Neural progenitor cell (in vitro differentiated cells): ENCODE results near the gene PREP. TPM values are rescaled to one million over a fixed set of nuclear protein-coding genes. Genes with fewer than 3 reads are reported as not detected.

ENCODE experiments used
- DNase-seq: peaks from one replicate; pipeline ENCODE4 v3.0.0-alpha.2; 2016; ENCODE audit warnings: low spot score
- H2AFZ ChIP-seq: fragments of 200-600 bp; sonication (generic); replicated peaks from 2 replicates; pipeline ENCODE4 v1.6.1; 2016; ENCODE audit warnings: antibody characterized with exemption
- H3F3A ChIP-seq: fragments of 200-600 bp; sonication (generic); 2 replicates; pipeline ENCODE4 v1.6.1; 2016; ENCODE audit warnings: antibody characterized with exemption, low read depth
- H3K27ac ChIP-seq: fragments of 200-600 bp; sonication (generic); 2 replicates; pipeline ENCODE4 v1.5.1; 2016; ENCODE audit warnings: mild to moderate bottlenecking
- H3K27me3 ChIP-seq: fragments of 200-600 bp; sonication (generic); 2 replicates; pipeline ENCODE4 v1.6.1; 2016; ENCODE audit warnings: mild to moderate bottlenecking, moderate library complexity
- H3K36me3 ChIP-seq: fragments of 200-600 bp; sonication (generic); 2 replicates; pipeline ENCODE4 v1.5.1; 2016
- H3K4me1 ChIP-seq: fragments of 200-600 bp; sonication (generic); 2 replicates; pipeline ENCODE4 v1.6.1; 2016; ENCODE audit warnings: mixed run types
- H3K4me2 ChIP-seq: fragments of 200-600 bp; sonication (generic); 2 replicates; pipeline ENCODE4 v1.6.1; 2016
- H3K4me3 ChIP-seq: fragments of 200-600 bp; sonication (generic); 2 replicates; pipeline ENCODE4 v1.5.1; 2016
- H3K79me2 ChIP-seq: fragments of 200-600 bp; sonication (generic); 2 replicates; pipeline ENCODE4 v1.6.1; 2016; ENCODE audit warnings: low read depth
- H3K9ac ChIP-seq: fragments of 200-600 bp; sonication (generic); 2 replicates; pipeline ENCODE4 v1.6.1; 2016
- H3K9me3 ChIP-seq: fragments of 200-600 bp; sonication (generic); 2 replicates; pipeline ENCODE4 v1.5.1; 2016; ENCODE audit warnings: low read depth
- H4K20me1 ChIP-seq: fragments of 200-600 bp; sonication (generic); 2 replicates; pipeline ENCODE4 v1.6.1; 2016; ENCODE audit warnings: low read depth
- H3K27ac Mint-ChIP-seq: 3 replicates; pipeline ENCODE4 v1.8.0; 2021; ENCODE audit warnings: mixed read lengths
- H3K27me3 Mint-ChIP-seq: 2 replicates; pipeline ENCODE4 v1.8.0; 2022; ENCODE audit warnings: low read depth, mild to moderate bottlenecking, inconsistent platforms, moderate library complexity, mixed read lengths; ENCODE audit not compliant: insufficient read depth
- H3K36me3 Mint-ChIP-seq: 3 replicates; pipeline ENCODE4 v1.8.0; 2021; ENCODE audit warnings: mixed read lengths
- H3K4me1 Mint-ChIP-seq: 3 replicates; pipeline ENCODE4 v1.8.0; 2021; ENCODE audit warnings: mixed read lengths
- H3K4me3 Mint-ChIP-seq: 3 replicates; pipeline ENCODE4 v1.8.0; 2021; ENCODE audit warnings: mild to moderate bottlenecking, moderate library complexity, mixed read lengths
- H3K9me3 Mint-ChIP-seq: 3 replicates; pipeline ENCODE4 v1.8.0; 2020; ENCODE audit warnings: mixed read lengths
- CTCF ChIP-seq: fragments of 200-600 bp; sonication (generic); IDR thresholded peaks from 2 replicates; pipeline ENCODE4 v1.5.1; 2017; ENCODE audit warnings: antibody characterized with exemption, mild to moderate bottlenecking
- EZH2 ChIP-seq: fragments of 200-600 bp; sonication (generic); IDR thresholded peaks from 2 replicates; pipeline ENCODE4 v1.6.1; 2017; ENCODE audit warnings: antibody characterized with exemption, mild to moderate bottlenecking, moderate library complexity
- EZH2phosphoT487 ChIP-seq: fragments of 200-600 bp; sonication (generic); IDR thresholded peaks from 2 replicates; pipeline ENCODE4 v1.6.1; 2017; ENCODE audit warnings: antibody characterized with exemption
- total RNA-seq: library from RNA; depleted of rRNA; stranded (reverse); fragments of >200 nt; gene quantifications from 2 replicates; pipeline ENCODE4 v1.2.3, GENCODE V29; 2015; ENCODE audit warnings: low replicate concordance

PREP gene
- total RNA-seq, 1 donor from 2014 or later: 28.6 TPM

GRCh38 chr6:105374010-105374420, 28.9 kb downstream of the PREP start:
- H3K9me3 ChIP-seq: no peaks in the 10 kb centered on the region
- DNase-seq: no peak
- no peak overlapping the region for H3K4me3 ChIP-seq
- no peaks in the 10 kb centered on the region for H3K4me1 Mint-ChIP-seq
- H3K27ac Mint-ChIP-seq: no peak overlapping the region
- no peaks in the 10 kb centered on the region for H3F3A ChIP-seq
- no peak overlapping the region for H3K27ac ChIP-seq
- no peaks in the 10 kb centered on the region for H3K36me3 ChIP-seq
- no peak overlapping the region for H3K9ac ChIP-seq
- peaks cover 2% of the 10 kb centered on the region for H3K27me3 Mint-ChIP-seq
- no peak overlapping the region for H3K4me2 ChIP-seq
- TF ChIP-seq EZH2phosphoT487 (no peak), CTCF (no peak), EZH2 (no peak)
- H3K9me3 Mint-ChIP-seq: peaks cover 5% of the 10 kb centered on the region
- H3K79me2 ChIP-seq: no peaks in the 10 kb centered on the region
- peaks cover 40% of the 10 kb centered on the region for H3K36me3 Mint-ChIP-seq
- H2AFZ ChIP-seq: no peak overlapping the region
- H3K4me1 ChIP-seq: no peaks in the 10 kb centered on the region
- H4K20me1 ChIP-seq: no peaks in the 10 kb centered on the region
- no peak overlapping the region for H3K4me3 Mint-ChIP-seq
- H3K27me3 ChIP-seq: no peaks in the 10 kb centered on the region

- Histone ChIP-seq H3K79me2 (no peaks in the 10 kb centered on the region), H3F3A (no peaks in the 10 kb centered on the region), H3K4me2 (no peak overlapping the region), H3K36me3 (no peaks in the 10 kb centered on the region), H4K20me1 (no peaks in the 10 kb centered on the region), H3K9me3 (no peaks in the 10 kb centered on the region), H3K27ac (no peak overlapping the region), H3K4me1 (no peaks in the 10 kb centered on the region), H2AFZ (no peak overlapping the region), H3K9ac (no peak overlapping the region), H3K4me3 (no peak overlapping the region), H3K27me3 (no peaks in the 10 kb centered on the region)
- Mint-ChIP-seq H3K36me3 (peaks cover 45% of the 10 kb centered on the region), H3K4me3 (no peak overlapping the region), H3K27ac (no peak overlapping the region), H3K4me1 (no peaks in the 10 kb centered on the region), H3K27me3 (peaks cover 2% of the 10 kb centered on the region), H3K9me3 (peaks cover 5% of the 10 kb centered on the region)
- TF ChIP-seq CTCF (no peak), EZH2 (no peak), EZH2phosphoT487 (no peak)
- no peak for DNase-seq
Observed at GRCh38 chr6:105373481-105373880, 29.4 kb downstream of the PREP start.

GRCh38 chr6:105372849-105373182, 30.1 kb downstream of the PREP start:
- Histone ChIP-seq H4K20me1 (no peaks in the 10 kb centered on the region), H3K4me2 (no peak overlapping the region), H3K27me3 (no peaks in the 10 kb centered on the region), H3K79me2 (no peaks in the 10 kb centered on the region), H3K9me3 (no peaks in the 10 kb centered on the region), H3K4me1 (no peaks in the 10 kb centered on the region), H3K36me3 (no peaks in the 10 kb centered on the region), H3K9ac (no peak overlapping the region), H3K4me3 (no peak overlapping the region), H3F3A (no peaks in the 10 kb centered on the region), H3K27ac (no peak overlapping the region), H2AFZ (no peak overlapping the region)
- peaks cover 51% of the 10 kb centered on the region for H3K36me3 Mint-ChIP-seq
- DNase-seq: no peak
- H3K4me3 Mint-ChIP-seq: no peak overlapping the region
- H3K27me3 Mint-ChIP-seq: peaks cover 2% of the 10 kb centered on the region
- peaks cover 5% of the 10 kb centered on the region for H3K9me3 Mint-ChIP-seq
- TF ChIP-seq EZH2: no peak
- no peak for TF ChIP-seq CTCF
- no peak for TF ChIP-seq EZH2phosphoT487
- no peaks in the 10 kb centered on the region for H3K4me1 Mint-ChIP-seq
- no peak overlapping the region for H3K27ac Mint-ChIP-seq
